ENCODE data around the gene MSH3.
"Not testable (repeated sequence)": the region's sequence is repeated elsewhere in the genome, so short reads cannot be mapped to it uniquely, and the experiment has no call there.

Gene MSH3

DNA sequence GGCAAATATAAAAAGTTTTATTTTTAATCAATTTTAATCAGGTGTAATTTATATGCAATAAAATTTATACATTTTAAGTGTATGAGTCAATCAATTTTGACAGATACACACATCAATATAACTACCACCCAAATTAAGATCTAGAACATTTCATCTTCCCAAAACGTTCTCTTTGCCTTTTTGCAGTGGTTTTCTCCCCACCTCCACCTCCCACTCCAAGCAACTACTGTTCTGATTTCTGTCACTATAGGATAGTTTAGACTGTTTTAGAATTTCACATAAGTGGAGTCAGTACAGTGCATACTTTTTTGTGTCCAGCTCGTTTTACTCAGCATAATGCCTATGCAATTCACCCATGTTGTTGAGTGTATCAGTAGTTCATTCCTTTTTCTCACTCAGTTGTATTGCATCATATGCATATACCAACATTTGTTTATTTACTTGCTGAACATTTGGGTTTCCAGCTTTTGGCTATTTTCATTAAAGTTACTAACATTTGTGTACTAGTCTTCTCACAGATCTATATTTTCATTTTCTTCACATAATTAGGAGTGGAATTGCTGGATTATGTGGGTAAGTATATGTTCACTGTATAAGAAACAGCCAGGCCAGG lies 52.5 kb downstream of the MSH3 start:
- peak in 1 of 58 donors; percentile 10 for DNase-seq

DNA sequence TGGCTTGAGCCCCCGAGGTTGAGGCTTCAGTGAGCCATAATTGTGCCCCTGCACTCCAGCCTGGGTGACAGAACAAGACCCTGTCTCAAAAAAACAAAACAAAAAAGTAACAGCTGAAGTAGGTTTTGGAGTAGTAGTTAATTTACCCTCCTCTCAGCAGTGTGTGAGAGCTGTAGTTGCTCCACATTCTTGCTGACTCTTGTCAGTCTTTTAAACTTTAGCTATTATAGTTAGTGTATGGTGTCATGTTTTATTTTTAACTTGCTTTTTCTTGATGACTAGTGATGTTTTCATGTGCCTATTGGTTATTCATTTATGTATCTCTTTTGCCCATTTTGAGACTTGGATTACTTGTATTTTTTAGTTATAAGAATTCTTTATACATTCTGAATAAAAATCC lies 53.2 kb downstream of the MSH3 start:
- DNase-seq = no peak

DNA sequence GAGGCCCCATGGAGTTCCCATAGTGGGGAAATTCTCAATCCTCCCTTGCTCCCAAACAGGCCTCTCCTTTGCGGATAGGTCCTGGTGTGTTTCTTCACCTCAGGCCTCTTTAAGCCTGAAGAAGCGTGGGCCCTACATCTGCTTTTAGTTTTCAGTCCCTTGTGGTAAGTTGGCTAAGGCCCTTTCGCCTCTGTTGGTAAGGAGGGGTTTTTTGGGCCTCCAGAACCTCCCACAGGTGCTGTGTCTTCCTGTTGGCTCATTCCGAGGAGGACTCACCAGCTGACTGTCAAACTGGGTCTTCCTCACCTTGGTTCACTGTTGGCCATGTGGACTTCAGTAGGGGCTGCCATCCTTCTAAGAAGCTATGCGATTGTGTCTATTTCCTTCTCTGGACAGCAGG lies 56.8 kb downstream of the MSH3 start:
- no peak for DNase-seq

DNA sequence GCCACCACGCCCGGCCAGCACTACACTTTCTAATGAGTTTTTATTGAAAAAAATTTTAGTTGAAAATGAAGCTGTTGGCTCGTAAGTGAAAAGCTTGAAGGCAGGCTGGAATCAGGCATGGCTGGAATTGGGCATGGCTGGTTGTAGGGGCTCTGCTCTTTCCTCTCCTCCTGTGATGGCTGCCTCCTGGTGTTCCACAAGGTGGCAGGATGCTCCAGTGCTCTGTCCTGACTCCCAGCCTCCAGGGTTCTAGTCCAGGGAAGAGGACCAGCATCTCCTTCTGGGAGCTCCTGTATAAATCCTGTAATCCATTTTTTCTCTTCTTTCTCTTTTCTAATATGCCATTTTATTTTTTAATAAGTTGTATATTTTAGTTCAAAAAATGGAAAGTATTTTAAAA lies 57.5 kb downstream of the MSH3 start:
- peak in 7 of 58 donors; percentile 0 to 23 (median 4) for DNase-seq

DNA sequence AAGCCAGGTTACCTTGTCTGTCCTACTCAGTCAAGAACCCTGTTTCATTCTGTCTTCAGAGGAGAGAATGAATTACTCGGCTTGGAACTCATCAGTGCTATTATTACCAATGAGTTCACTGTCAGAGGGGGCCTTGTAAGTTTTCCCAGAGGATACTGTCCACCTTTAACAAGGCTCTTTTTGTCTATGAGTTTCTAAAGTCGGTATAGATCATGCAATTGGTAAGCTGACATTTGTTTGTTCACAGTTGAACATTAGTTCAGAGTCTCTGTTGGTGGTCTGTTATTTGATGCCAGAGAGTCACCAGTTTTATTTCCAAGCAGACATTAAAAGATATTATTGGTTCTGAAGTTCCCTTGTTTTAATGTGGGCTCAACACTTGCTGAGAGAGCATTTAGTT lies 58.5 kb downstream of the MSH3 start:
- DNase-seq = no peak

DNA sequence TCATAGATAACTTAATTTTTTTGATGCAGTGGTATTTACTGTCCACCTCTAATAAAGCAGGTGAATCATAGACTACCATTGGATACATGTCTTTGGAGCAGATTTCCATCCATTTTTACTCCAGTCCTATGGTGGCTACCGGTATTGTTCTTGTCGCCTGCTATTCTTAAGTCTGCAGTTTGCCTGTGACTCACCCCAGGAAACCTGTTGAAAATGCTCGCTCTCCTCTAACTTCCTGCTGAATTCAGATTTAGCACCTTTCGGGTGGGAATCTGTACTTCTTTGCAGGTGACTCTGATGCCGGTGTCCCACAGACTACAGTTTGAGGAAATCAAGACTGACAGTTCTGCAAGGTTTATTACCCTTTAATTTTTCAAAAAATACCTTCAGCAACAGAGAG lies 59.2 kb downstream of the MSH3 start:
- no peak for DNase-seq

DNA sequence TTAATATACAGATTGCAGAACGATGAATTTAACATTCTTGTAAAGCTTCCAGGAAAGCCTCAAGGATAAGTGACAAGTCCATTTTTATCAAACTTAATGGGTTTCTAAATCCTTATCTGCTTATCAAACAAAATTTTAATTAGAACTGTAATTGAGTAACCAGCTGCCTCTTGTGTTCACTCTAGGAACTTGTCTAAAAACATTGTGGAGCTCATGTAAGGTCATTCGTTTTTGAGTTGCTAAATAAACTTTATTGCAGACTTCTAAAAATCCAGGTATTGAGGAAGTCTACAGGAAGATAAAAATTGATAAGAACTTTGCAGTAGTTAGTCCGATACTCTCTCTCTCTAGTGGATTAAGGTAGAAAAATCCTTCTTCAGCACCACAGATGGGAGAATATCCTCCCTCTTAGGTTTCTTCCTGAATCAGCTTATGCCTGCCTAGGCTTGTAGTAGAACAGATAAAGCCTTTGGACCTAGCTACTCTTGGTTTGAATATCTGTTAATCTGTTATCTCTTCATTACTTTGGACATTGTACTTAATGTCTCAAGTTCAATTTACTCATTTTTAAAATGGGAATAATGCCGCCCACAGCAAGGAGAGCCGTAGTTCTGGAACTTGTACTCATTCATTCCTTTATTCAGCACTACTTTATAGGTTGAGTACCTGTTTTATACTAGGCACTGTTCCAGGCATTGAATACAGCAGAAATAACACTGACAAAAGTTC lies 60.3 kb downstream of the MSH3 start:
- DNase-seq = no peak

DNA sequence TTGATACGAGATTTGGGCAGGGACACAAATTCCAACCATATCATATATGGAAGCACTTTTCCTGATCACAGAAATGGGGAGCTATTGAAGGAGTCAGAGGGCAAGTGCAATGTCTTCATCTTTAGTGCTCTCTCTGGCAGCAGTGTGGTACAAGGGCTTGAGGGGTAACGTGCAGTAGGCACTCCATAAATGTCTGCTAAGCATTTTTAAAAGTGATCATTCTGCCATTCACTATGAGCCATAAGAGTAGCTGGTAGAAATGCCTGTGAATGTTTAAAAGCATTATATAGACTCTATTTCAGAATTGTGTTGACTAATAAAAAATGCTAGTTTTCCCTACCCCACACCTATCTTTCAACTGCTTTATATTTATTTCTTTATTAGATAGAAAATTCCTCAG lies 61.4 kb downstream of the MSH3 start:
- no peak for DNase-seq

DNA sequence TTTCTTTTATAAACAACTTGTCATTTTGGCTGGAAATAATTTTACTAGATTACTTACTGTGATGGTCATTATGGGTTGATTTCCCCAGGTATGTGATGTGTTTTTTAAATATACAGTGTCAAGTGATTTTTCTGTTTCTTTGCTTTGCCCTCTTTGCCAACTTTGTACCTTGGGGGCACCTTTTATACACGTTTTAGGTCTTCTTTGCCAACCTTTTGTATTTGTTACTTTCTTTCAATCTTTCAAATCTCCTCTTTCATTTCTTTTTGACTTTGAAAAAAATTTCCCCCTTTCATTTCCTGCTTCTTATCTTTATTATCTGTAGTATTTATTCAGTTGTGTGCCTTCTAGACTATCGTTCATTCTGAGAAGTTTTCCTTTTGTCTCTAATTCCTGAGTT lies 65.7 kb downstream of the MSH3 start:
- no peak for DNase-seq

DNA sequence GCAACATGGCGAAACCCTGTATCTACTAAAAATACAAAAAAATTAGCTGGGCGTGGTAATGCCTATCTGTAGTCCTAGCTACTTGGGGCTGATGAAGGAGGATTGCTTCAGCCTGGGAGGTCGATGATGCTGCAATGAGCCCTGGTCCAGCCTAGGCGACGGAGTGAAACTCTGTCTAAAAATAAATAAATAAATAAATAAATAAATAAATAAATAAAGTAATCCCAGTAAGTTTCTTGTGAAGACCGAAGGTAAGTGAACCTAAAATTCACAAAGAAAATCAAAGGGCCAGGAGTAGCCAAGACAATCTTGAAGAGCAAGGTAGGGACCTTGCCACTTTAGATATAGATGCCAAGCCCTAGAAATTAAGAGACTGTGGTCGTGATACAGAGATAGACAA lies 68.5 kb downstream of the MSH3 start:
- no peak for DNase-seq

DNA sequence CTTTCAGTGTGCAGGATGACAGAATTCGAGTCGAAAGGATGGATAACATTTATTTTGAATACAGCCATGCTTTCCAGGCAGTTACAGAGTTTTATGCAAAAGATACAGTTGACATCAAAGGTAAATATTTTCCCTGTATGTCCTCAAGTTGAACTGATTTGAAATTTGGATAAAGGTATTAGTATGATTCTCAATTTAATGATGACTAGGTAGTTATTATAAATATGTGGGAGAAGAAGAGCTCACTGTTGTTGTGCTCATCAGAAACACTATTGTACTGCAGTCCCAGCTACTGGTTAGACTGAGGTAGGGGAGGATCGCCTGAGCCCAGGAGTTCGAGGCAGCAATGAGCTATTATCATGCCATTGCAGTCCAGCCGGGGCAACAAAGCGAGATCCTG lies 71.0 kb downstream of the MSH3 start:
- DNase-seq = no peak

DNA sequence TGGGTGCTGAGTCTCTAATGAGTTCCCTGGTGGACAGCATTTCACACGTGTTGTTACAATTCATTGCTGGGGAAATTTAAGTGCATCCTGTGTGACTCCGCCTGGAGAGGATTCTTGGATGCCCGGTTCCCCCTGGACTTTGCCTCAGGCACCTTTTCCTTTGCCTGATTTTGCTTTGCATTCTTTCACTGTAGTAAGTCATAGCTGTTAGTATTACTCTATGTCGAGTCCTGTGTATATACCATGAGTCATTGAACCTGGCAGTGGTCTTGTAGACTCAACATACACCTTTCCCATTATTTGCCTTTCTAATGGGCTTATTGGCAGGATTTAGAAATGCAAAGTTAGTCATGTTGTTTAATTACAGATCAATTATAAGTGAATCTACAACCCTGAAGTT lies 82.3 kb downstream of the MSH3 start:
- no peak for DNase-seq

DNA sequence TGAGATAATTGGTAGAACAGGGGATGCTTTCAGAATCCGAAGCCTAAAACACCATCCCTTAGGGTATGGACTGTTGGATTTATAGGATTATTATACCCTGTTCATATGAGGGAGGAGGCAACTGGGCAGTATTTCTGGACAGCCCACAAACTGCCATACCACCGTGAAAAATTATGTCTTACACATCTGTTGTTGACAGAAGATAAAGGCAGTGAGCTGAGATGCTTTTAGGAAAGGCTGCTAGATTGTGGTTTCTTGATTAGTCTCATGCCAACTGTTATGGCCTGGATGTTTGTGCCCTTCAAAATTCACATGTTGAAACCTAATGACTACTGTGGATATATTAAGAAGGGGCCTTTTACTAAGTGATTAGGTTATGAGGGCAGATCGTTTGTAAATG lies 84.0 kb downstream of the MSH3 start:
- no peak for DNase-seq

DNA sequence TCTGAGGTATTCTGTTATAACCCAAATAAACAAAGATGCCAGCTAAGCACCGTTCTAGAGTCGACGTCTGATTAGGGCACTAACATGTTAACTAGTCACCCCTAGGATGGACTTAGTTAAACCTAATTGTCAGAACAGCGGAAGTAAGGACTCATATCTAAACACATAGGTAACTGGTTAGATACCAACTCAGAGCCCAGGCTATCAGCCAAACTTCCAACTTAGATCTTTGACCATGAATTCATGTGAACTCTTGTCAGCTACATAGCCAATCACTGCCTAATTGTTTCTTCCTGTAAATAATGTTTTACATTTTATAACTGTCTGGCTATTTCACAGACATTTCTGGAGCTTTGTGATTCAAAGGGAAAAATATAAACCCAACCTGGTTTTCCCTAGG lies 84.6 kb downstream of the MSH3 start:
- DNase-seq = no peak

DNA sequence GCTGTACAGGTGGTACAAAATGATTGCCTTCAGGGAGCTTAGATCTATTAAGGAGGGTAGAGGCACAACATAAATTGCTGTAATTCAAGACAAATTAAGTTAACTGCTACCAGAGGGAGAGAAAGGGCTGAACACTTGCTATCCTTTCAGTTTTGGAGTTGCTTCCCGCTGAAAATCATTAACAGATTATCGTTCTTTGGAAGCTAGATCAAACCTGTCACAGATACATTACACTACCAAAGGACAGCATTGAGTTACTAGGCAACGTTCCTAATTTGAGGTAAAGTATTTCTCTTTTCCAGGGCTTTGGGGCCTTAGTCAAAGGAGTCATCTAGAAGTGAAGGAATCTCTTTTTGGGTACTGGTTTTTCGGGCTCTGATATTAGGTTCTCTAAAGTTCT lies 85.0 kb downstream of the MSH3 start:
- DNase-seq = no peak

DNA sequence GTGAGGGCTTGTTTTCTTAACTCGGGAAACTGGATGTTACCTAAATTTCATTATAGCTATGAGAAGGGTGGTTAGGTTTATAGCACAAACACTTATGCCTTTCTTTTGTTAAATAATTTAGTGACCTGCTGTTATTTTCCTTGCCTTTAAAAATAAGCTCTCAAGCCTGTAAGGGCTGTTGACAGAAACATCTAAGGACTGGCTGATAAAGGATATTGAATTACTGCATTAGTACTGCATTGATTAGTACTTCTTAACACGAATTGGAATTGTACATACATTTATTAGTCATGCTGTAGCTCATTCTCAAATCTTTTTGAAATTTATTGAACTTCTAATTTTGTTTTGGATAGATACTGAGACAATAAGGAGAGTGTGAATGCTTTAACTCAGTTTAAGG lies 85.4 kb downstream of the MSH3 start:
- DNase-seq = no peak

DNA sequence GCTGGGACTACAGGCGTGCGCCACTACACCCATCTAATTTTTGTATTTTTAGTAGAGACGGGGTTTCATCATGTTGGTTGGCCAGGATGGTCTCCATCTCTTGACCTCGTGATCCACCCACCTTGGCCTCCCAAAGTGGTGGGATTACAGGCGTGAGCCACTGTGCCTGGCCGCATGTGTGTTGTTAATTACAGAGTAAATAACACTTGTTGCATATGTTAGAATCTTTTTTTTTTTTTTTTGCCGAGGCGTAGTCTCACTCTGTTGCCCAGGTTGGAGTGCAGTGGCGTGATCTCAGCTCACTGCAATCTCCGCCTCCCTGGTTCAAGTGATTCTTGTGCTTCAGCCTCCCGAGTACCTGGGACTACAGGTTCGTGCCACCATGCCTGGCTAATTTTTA lies 86.0 kb downstream of the MSH3 start:
- DNase-seq = not testable (repeated sequence)

DNA sequence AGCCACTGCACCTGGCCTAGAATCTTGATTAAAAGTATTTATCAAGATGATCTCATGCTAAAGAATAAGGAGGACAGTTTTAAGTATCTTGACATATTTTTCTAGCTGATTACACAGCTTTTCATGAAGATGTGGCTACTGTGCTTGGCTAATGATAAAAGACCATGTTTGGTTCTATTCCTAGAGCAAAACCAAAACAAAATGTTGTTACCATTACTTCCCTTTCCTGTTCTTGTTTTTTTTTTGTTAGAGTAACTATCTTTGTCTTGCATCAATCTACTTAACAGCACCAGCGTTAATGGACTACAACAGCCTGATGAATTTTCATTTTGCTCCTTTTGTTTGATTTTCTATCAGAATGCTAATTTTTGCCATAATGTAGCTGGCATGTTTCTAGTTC lies 86.5 kb downstream of the MSH3 start:
- no peak for DNase-seq

DNA sequence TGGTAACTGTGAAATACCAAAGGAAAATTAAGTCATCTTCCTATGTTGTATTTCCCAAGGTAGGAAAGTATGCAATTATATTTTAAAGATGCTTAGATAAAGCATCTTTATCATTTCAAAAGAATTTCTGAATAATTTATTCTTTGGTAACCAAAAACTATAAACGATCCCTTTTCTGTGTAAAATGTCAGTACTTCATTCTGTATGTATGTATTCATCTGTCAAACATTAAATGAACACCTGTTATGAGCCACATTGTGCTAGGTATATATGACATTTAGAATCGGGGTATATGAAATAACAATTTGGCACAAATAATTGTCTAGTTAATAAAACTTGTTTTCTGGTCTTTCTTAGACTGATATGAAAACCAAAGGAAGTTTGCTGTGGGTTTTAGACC lies 89.7 kb downstream of the MSH3 start:
- no peak for DNase-seq

DNA sequence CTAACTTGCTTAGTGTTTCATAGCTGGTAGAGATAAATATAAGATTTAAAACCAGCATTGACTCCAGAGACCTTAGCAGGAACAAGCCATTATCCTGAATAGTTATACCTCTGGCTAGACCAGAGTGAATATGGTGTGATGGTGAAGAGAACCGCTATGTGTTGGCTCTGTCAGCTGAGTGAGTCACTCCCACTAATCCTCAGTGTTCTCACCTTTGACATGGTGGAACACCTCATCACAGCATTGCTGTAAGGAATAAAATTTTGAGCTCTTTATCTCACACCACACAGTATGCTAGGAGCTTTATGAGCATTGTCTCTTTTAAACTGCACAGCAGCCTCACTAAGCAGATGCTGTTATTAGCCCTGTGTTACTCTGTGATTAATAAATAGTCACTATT lies 91.0 kb downstream of the MSH3 start:
- DNase-seq = no peak

DNA sequence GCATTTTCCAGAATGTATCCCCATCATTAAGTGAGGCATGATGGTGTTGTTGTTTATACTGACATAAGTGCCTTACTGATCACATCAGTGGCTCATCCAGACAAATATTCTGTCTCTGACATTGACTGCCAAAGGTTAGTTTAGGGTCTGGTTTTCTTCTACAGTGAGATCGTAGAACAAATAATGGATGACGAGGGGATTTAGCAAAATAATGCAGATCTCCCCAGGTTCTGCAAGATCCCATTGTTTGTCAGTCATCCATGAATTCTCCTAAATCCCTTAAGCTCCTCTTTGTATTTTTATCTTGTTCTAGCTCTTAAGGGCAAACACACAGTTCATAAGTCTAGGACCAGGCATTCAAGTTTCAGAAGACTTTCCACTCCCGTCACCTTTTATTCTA lies 93.5 kb downstream of the MSH3 start:
- no peak for DNase-seq

DNA sequence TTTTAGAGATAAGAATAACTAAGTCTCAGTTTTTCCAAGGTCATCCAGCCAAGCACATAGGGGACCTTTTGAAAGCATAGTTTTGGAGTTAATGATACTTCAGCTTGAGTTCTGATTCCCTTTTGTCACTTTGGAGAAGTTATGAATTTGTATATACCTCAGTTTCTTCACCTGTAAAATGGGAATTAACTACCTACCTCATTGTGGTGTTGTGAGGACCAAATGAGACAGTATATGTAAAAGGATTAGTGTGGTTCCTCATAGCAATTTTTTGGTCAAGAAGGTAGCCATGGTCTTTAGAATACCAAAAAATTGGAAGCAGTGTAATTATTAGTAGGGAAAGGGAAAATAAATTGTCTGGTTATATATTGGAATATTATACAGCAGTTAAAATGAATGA lies 98.0 kb downstream of the MSH3 start:
- DNase-seq = no peak

DNA sequence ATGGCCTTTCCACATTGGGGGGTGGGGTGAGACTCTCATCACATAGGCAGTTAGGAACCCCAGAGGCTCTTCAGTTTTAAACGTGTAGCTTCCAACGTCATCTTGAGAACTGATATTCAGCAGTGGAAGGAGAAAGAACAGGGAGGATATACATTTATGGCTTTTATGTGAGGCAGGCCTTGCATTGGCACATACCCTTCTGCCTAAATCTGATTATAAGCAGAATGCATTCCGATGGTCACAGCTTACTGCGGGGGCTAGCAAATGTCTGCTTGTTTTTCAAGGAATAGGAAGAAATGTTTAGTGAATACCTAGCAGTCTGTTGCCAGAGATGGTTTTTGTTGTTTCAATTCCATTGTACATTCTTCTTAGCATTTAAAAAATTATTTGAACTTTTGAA lies 99.3 kb downstream of the MSH3 start:
- DNase-seq = no peak

DNA sequence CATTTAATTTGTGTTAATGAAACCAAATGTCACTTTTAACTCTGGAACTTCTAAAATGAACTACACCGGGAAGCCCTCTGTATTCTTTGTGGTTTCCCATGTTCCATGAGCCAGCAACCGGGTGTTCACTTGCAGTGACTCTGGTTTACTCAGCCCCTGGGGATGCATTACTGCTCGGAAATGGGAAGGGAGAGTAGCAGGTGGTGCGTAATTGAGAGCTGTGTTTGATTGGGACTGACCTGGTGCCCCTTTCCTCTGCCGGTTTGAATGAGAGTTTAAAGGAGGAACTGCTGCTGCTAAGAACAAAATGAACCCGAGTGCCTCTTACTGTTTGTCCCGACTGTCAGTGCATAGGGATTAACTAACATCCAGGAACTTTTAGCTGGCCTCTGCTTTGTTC lies 100.4 kb downstream of the MSH3 start:
- no peak for DNase-seq
